ENCODE measurements around the gene CDK2.

Gene CDK2

DNA sequence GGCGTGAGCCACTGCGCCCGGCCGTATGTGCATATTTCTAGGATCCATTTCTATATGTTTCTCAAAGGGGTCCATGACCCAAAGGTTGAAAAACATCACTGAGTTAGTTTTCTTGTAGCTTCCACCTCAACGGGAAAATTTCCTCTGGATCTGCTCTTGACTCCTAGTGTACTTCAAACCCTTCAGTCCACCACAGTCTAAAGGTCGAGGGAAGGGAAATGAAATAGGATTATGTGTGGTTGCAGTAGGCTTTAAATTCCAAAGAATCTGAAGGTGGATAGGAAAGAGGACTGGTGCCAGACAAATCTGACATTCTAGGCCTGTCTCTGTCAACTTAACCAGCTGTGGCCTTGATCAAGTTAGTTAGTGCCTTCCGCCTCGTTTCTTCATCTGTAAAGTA is 28.7 kb downstream of the CDK2 start:
- no peak for TF ChIP-seq SIN3A (IDR thresholded peaks at IDR 0.05; ENCODE audit: borderline replicate concordance, insufficient read depth, low read length)
- TF ChIP-seq FOXP2 (optimal IDR thresholded peaks at IDR 0.05; ENCODE audit: borderline replicate concordance, extremely low read depth, extremely low read length, insufficient read depth), result no peak
- no peak for TF ChIP-seq TAF1 (IDR thresholded peaks at IDR 0.05; ENCODE audit: borderline replicate concordance, insufficient read depth, low read length)
- TF ChIP-seq, protein P1, sequence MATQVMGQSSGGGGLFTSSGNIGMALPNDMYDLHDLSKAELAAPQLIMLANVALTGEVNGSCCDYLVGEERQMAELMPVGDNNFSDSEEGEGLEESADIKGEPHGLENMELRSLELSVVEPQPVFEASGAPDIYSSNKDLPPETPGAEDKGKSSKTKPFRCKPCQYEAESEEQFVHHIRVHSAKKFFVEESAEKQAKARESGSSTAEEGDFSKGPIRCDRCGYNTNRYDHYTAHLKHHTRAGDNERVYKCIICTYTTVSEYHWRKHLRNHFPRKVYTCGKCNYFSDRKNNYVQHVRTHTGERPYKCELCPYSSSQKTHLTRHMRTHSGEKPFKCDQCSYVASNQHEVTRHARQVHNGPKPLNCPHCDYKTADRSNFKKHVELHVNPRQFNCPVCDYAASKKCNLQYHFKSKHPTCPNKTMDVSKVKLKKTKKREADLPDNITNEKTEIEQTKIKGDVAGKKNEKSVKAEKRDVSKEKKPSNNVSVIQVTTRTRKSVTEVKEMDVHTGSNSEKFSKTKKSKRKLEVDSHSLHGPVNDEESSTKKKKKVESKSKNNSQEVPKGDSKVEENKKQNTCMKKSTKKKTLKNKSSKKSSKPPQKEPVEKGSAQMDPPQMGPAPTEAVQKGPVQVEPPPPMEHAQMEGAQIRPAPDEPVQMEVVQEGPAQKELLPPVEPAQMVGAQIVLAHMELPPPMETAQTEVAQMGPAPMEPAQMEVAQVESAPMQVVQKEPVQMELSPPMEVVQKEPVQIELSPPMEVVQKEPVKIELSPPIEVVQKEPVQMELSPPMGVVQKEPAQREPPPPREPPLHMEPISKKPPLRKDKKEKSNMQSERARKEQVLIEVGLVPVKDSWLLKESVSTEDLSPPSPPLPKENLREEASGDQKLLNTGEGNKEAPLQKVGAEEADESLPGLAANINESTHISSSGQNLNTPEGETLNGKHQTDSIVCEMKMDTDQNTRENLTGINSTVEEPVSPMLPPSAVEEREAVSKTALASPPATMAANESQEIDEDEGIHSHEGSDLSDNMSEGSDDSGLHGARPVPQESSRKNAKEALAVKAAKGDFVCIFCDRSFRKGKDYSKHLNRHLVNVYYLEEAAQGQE (IDR thresholded peaks at IDR 0.05; ENCODE audit: insufficient read depth in 1 of 2, low read depth in 2 of 2, low read length in 2 of 2), result no peak
- TF ChIP-seq POLR2AphosphoS5 (IDR thresholded peaks at IDR 0.05; ENCODE audit: low read depth, low read length), result no peak

GRCh38 chr12:55996201-55996714 is 29.6 kb downstream of the CDK2 start:
- TF ChIP-seq, protein P1 (IDR thresholded peaks at IDR 0.05; ENCODE audit: insufficient read depth in 1 of 2, low read depth in 2 of 2, low read length in 2 of 2), result no peak
- TF ChIP-seq POLR2AphosphoS5 (IDR thresholded peaks at IDR 0.05; ENCODE audit: low read depth, low read length), result no peak
- no peak for TF ChIP-seq FOXP2 (optimal IDR thresholded peaks at IDR 0.05; ENCODE audit: borderline replicate concordance, extremely low read depth, extremely low read length, insufficient read depth)
- no peak for TF ChIP-seq SIN3A (IDR thresholded peaks at IDR 0.05; ENCODE audit: borderline replicate concordance, insufficient read depth, low read length)
- TF ChIP-seq TAF1 (IDR thresholded peaks at IDR 0.05; ENCODE audit: borderline replicate concordance, insufficient read depth, low read length), result no peak

GRCh38 chr12:55996715-55997534 is 30.3 kb downstream of the CDK2 start, which contains the start of gene SUOX:
SUOX (plus strand) TSS chr12:55997276; CDS start chr12:56002222, 4,946 bp downstream.
- TF ChIP-seq POLR2AphosphoS5 (IDR thresholded peaks at IDR 0.05; ENCODE audit: low read depth, low read length) (peak; percentile 89), TAF1 (IDR thresholded peaks at IDR 0.05; ENCODE audit: borderline replicate concordance, insufficient read depth, low read length) (0 out of 2 replicates have a peak, but pooled peaks have one; percentile 53), SIN3A (IDR thresholded peaks at IDR 0.05; ENCODE audit: borderline replicate concordance, insufficient read depth, low read length) (peak; percentile 23; the same call in 1 of the 2 replicates), FOXP2 (optimal IDR thresholded peaks at IDR 0.05; ENCODE audit: borderline replicate concordance, extremely low read depth, extremely low read length, insufficient read depth) (no peak)
- TF ChIP-seq, protein P1 (IDR thresholded peaks at IDR 0.05; ENCODE audit: insufficient read depth in 1 of 2, low read depth in 2 of 2, low read length in 2 of 2), result no peak

- TF ChIP-seq TAF1 (IDR thresholded peaks at IDR 0.05; ENCODE audit: borderline replicate concordance, insufficient read depth, low read length) (no peak), POLR2AphosphoS5 (IDR thresholded peaks at IDR 0.05; ENCODE audit: low read depth, low read length) (no peak), FOXP2 (optimal IDR thresholded peaks at IDR 0.05; ENCODE audit: borderline replicate concordance, extremely low read depth, extremely low read length, insufficient read depth) (no peak), SIN3A (IDR thresholded peaks at IDR 0.05; ENCODE audit: borderline replicate concordance, insufficient read depth, low read length) (no peak)
- TF ChIP-seq, protein P1 (IDR thresholded peaks at IDR 0.05; ENCODE audit: insufficient read depth in 1 of 2, low read depth in 2 of 2, low read length in 2 of 2), result no peak
Observed at GRCh38 chr12:55997535-55997859, 30.9 kb downstream of the CDK2 start.

Measured in PFSK-1 (cell line).